Endothelial cell of umbilical vein (primary cell): ENCODE measurements around the gene SMIM33. TPM values are rescaled to one million over a fixed set of nuclear protein-coding genes. Genes with fewer than 3 reads are reported as not detected.

Experiments
- BruUV-seq: library from RNA; stranded (reverse); fragments of 400-500 nt; replicated peaks from 2 replicates; lab custom pipeline; 2021; lab: Mats Ljungman, UMichigan
- CTCF ChIA-PET: fragments of 300-600, 350-600 bp; sonication (Branson Sonifier 250); formaldehyde crosslinking; loops from one replicate; lab custom pipeline; 2021; ENCODE audit warnings: antibody characterized with exemption, inconsistent platforms; lab: Charles Lee
- POLR2A ChIA-PET: fragments of 300-600, 350-600 bp; sonication (Branson Sonifier 250); formaldehyde crosslinking; loops from one replicate; lab custom pipeline; 2021; ENCODE audit warnings: antibody characterized with exemption, inconsistent platforms; lab: Charles Lee
- DNase-seq: peaks from one replicate; pipeline ENCODE4 v3.0.0-alpha.2; 2011; ENCODE audit warnings: low read depth, low spot score
- FAIRE-seq: peaks from 2 replicates; lab custom pipeline; 2011; peaks lifted over from hg19 to GRCh38; lab: Jason Lieb, UNC
- H2AFZ ChIP-seq: 2 replicates; pipeline ENCODE4 v1.6.0; 2012; ENCODE audit warnings: low read depth, low read length, control low read depth, inconsistent platforms
- H3K27ac ChIP-seq: 2 replicates; pipeline ENCODE4 v1.5.1; 2011; ENCODE audit warnings: low read depth, mild to moderate bottlenecking, control low read depth, low read length, moderate library complexity; ENCODE audit not compliant: insufficient read depth
- H3K27me3 ChIP-seq, 2 experiments: 2 replicates each; pipeline versions ENCODE4 v1.6.0 to v1.6.1; 2011; ENCODE audit warnings: low read length in 2 of 2, mixed read lengths in 1 of 2; ENCODE audit not compliant: control insufficient read depth in 2 of 2, insufficient read depth in 2 of 2
- H3K36me3 ChIP-seq, 2 experiments: 2 replicates in 1 of 2; 3 replicates in 1 of 2; pipeline ENCODE4 v1.5.1; 2011; ENCODE audit warnings: low read length in 2 of 2, mild to moderate bottlenecking in 1 of 2, moderate library complexity in 1 of 2; ENCODE audit not compliant: control insufficient read depth in 2 of 2, insufficient read depth in 2 of 2; ENCODE audit errors: extremely low read depth in 1 of 2
- H3K4me1 ChIP-seq: 3 replicates; pipeline ENCODE4 v1.5.1; 2011; ENCODE audit warnings: mild to moderate bottlenecking, low read length; ENCODE audit not compliant: control insufficient read depth, insufficient read depth; ENCODE audit errors: extremely low read depth
- H3K4me2 ChIP-seq: 2 replicates; pipeline ENCODE4 v1.6.1; 2011; ENCODE audit warnings: low read length, control low read depth, mixed read lengths; ENCODE audit not compliant: insufficient read depth
- H3K4me3 ChIP-seq, 3 experiments: fragments of 200-600 bp in 1 of 3; sonication (generic), shearing (Covaris generic) in 1 of 3; replicated peaks in 1 of 3; 2 replicates each; pipeline ENCODE4 v1.5.1; 2011 to 2016; ENCODE audit warnings: control low read depth in 3 of 3, low read length in 3 of 3, mild to moderate bottlenecking in 2 of 3, inconsistent platforms in 1 of 3, low read depth in 1 of 3, moderate library complexity in 1 of 3; ENCODE audit not compliant: insufficient read depth in 1 of 3
- H3K79me2 ChIP-seq: 2 replicates; pipeline ENCODE4 v1.6.0; 2012; ENCODE audit warnings: low read length, inconsistent platforms; ENCODE audit not compliant: control insufficient read depth, insufficient read depth
- H3K9ac ChIP-seq: replicated peaks from 2 replicates; pipeline ENCODE3; 2011; ENCODE audit warnings: low read length, control low read depth; ENCODE audit not compliant: insufficient read depth; ENCODE audit errors: extremely low read depth
- H3K9me1 ChIP-seq: replicated peaks from 3 replicates; pipeline ENCODE4 v1.6.0; 2011; ENCODE audit warnings: mild to moderate bottlenecking, low read length; ENCODE audit not compliant: control insufficient read depth, insufficient read depth; ENCODE audit errors: extremely low read depth
- H3K9me3 ChIP-seq: replicated peaks from 2 replicates; pipeline ENCODE4 v1.5.1; 2012; ENCODE audit warnings: low read length, inconsistent platforms; ENCODE audit not compliant: control insufficient read depth, insufficient read depth
- H4K20me1 ChIP-seq: replicated peaks from 2 replicates; pipeline ENCODE3; 2011; ENCODE audit warnings: mild to moderate bottlenecking, low read length; ENCODE audit not compliant: control insufficient read depth, insufficient read depth; ENCODE audit errors: extremely low read depth
- EZH2 ChIP-seq: IDR thresholded peaks from 2 replicates; pipeline ENCODE4 v1.6.1; 2012; ENCODE audit warnings: borderline replicate concordance, low read depth, mild to moderate bottlenecking, moderate library complexity, low read length, inconsistent platforms; ENCODE audit not compliant: severe bottlenecking
- FOS ChIP-seq: IDR thresholded peaks from 2 replicates; pipeline ENCODE4 v1.6.1; 2011; ENCODE audit warnings: mild to moderate bottlenecking, low read length, moderate library complexity, borderline replicate concordance; ENCODE audit not compliant: insufficient read depth
- GATA2 ChIP-seq: IDR thresholded peaks from 2 replicates; pipeline ENCODE4 v1.7.0; 2011; ENCODE audit warnings: low read depth, mild to moderate bottlenecking, moderate library complexity, mixed read lengths, low read length; ENCODE audit not compliant: insufficient read length, insufficient read depth
- JUN ChIP-seq: IDR thresholded peaks from 2 replicates; pipeline ENCODE4 v1.6.1; 2011; ENCODE audit warnings: borderline replicate concordance, low read depth; ENCODE audit not compliant: insufficient read length, insufficient read depth
- MYC ChIP-seq: IDR thresholded peaks from one replicate; pipeline ENCODE4 v1.6.1; 2011; ENCODE audit warnings: mild to moderate bottlenecking, low read depth, low read length
- POLR2A ChIP-seq: IDR thresholded peaks from 2 replicates; pipeline ENCODE4 v1.6.1; 2012; ENCODE audit warnings: low read depth, mild to moderate bottlenecking, control low read depth, low read length
- POLR2AphosphoS5 ChIP-seq: IDR thresholded peaks from 2 replicates; pipeline ENCODE4 v1.6.1; 2012; ENCODE audit warnings: low read depth, mild to moderate bottlenecking, control low read depth, low read length, moderate library complexity; ENCODE audit not compliant: insufficient read depth
- dilution Hi-C: fragments of 300-500 bp; cut with MboI; formaldehyde crosslinking; loops from one replicate; pipeline ENCODE4 v1.15.0; 2019; ENCODE audit warnings: low sequenced_read_pairs; ENCODE audit not compliant: extremely low pct_ligation_motif_present
- intact Hi-C: fragments of 100-400 bp; cut with micrococcal nuclease; formaldehyde crosslinking; loops from one replicate; pipeline ENCODE4 v1.10.0; 2022
- polyA plus RNA-seq, 4 experiments: library from polyadenylated mRNA; depleted of rRNA in 3 of 4; stranded (reverse) in 3 of 4; unstranded in 1 of 4; fragments of >200 nt; gene quantifications; 2 replicates each; pipeline versions ENCODE4 v1.2.1 to v1.2.3, GENCODE V29; 2011 to 2012; ENCODE audit warnings: missing spikeins in 1 of 4
- total RNA-seq: library from RNA; stranded (reverse); gene quantifications from 2 replicates; pipeline ENCODE4 v1.2.3, GENCODE V29; 2021
- TF ChIP-seq, protein P1 (sequence below): IDR thresholded peaks from 2 replicates; pipeline ENCODE4 v1.6.1; 2011; ENCODE audit not compliant: insufficient read depth, insufficient read length
- TF ChIP-seq, protein P2 (sequence below), 2 donors: IDR thresholded peaks; 1 replicate in 1 of 2; 2 replicates in 1 of 2; pipeline ENCODE4 v1.5.1; 2011; ENCODE audit warnings: low read length in 2 of 2, mild to moderate bottlenecking in 2 of 2, moderate library complexity in 2 of 2, control low read depth in 1 of 2, inconsistent platforms in 1 of 2, low read depth in 1 of 2; ENCODE audit not compliant: insufficient read depth in 1 of 2; ENCODE audit errors: extremely low read depth in 1 of 2

The SMIM33 gene
- total and polyA plus RNA-seq, 2 donors (not counting 3 experiments of a cell fraction or from before 2014, with no cell fraction given): not detected

DNA sequence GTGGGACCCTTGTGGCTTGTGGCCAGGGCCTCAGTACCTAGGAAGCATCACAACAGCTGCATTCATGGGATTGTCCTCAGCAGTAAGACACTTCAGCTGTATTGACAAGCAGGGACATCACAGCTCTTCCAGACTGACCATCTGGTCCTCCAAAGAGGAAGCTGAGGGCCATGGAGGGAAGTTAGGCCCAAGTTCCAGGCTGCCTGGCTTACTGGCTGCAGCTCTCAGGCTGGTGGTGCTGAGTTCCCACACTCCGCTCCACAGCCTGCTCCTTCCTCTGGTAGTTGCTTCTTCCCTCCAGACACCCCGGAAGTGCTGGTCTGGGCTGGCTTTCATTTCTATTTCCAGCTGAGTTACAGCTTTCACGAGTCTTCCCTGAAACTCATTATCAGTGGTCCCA, 17.5 kb downstream of the SMIM33 start:
- Histone ChIP-seq H3K27me3 (no peaks in the 10 kb centered on the region), H3K79me2 (no peaks in the 10 kb centered on the region), H3K27ac (no peak overlapping the region), H3K4me2 (no peak overlapping the region), H3K36me3 (no peaks in the 10 kb centered on the region), H3K4me1 (peaks cover 7% of the 10 kb centered on the region), H3K9ac (no peak overlapping the region), H2AFZ (no peak overlapping the region), H4K20me1 (no peaks in the 10 kb centered on the region), H3K9me3 (no peaks in the 10 kb centered on the region), H3K4me3 (no peak overlapping the region), H3K9me1 (no peaks in the 10 kb centered on the region)
- DNase-seq (no peak), FAIRE-seq (no peak)
- intact Hi-C loops (no loop called here), dilution Hi-C loops (no loop called here)
- POLR2A ChIA-PET: no interaction called here
- TF ChIP-seq EZH2 (no peak), GATA2 (no peak), POLR2AphosphoS5 (no peak), POLR2A (no peak), JUN (no peak), MYC (no peak), FOS (no peak)
- TF ChIP-seq, protein P1, sequence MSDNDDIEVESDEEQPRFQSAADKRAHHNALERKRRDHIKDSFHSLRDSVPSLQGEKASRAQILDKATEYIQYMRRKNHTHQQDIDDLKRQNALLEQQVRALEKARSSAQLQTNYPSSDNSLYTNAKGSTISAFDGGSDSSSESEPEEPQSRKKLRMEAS: no peak
- TF ChIP-seq, protein P2, sequence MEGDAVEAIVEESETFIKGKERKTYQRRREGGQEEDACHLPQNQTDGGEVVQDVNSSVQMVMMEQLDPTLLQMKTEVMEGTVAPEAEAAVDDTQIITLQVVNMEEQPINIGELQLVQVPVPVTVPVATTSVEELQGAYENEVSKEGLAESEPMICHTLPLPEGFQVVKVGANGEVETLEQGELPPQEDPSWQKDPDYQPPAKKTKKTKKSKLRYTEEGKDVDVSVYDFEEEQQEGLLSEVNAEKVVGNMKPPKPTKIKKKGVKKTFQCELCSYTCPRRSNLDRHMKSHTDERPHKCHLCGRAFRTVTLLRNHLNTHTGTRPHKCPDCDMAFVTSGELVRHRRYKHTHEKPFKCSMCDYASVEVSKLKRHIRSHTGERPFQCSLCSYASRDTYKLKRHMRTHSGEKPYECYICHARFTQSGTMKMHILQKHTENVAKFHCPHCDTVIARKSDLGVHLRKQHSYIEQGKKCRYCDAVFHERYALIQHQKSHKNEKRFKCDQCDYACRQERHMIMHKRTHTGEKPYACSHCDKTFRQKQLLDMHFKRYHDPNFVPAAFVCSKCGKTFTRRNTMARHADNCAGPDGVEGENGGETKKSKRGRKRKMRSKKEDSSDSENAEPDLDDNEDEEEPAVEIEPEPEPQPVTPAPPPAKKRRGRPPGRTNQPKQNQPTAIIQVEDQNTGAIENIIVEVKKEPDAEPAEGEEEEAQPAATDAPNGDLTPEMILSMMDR (IDR thresholded peaks at IDR 0.05; ENCODE audit: extremely low read depth in 1 of 2, insufficient read depth in 1 of 2, low read depth in 1 of 2, low read length in 2 of 2): no peak
- BruUV-seq: no TSS peak
- CTCF ChIA-PET: interaction anchor here (0.9 to 1.3 kb wide), 2 partner anchors 9 to 15 kb away, joined by 3 to 4 read pairs; no protein-coding TSS in a partner anchor
